GM12878 (cell line): ENCODE measurements around the gene MAPK1IP1L. TPM values are rescaled to one million over a fixed set of nuclear protein-coding genes. Genes with fewer than 3 reads are reported as not detected.

Experiments used
- ATAC-seq: fragments of 200-7000 bp; cut with Tn5 transposase; 3 replicates; pipeline ENCODE4 v1.9.1; 2020; ENCODE audit warnings: mild to moderate bottlenecking, moderate library complexity
- BruUV-seq: library from RNA; stranded (reverse); fragments of 400-500 nt; replicated peaks from 2 replicates; lab custom pipeline; 2021; lab: Mats Ljungman, UMichigan
- CTCF ChIA-PET: fragments of 300-600 bp; sonication (Branson Sonifier 250); formaldehyde crosslinking; extraction: SDS; loops from one replicate; lab custom pipeline; 2021; ENCODE audit warnings: inconsistent platforms; lab: Yijun Ruan, JAX
- POLR2A ChIA-PET: fragments of 350-600 bp; formaldehyde crosslinking; extraction: SDS; loops from one replicate; lab custom pipeline; 2021; ENCODE audit warnings: inconsistent platforms; lab: Charles Lee
- RAD21 ChIA-PET: fragments of 300-600 bp; sonication (Branson Sonifier 250); formaldehyde crosslinking; loops from one replicate; lab custom pipeline; 2023; ENCODE audit warnings: antibody characterized with exemption; ENCODE audit not compliant: unreplicated experiment; lab: Charles Lee
- SMC1A ChIA-PET: fragments of 300-600 bp; sonication (Branson Sonifier 250); formaldehyde crosslinking; loops from one replicate; lab custom pipeline; 2023; ENCODE audit not compliant: unreplicated experiment, uncharacterized antibody; lab: Charles Lee
- DNase-seq: peaks from one replicate; pipeline ENCODE4 v3.0.0-alpha.2; 2011; ENCODE audit warnings: low read depth, low spot score
- FAIRE-seq: peaks from 3 replicates; lab custom pipeline; 2011; peaks lifted over from hg19 to GRCh38; lab: Jason Lieb, UNC
- H2AFZ ChIP-seq: 2 replicates; pipeline ENCODE4 v1.6.0; 2011; ENCODE audit warnings: low read depth, low read length, control low read depth; ENCODE audit not compliant: control insufficient read depth
- H3K27ac ChIP-seq: 2 replicates; pipeline ENCODE4 v1.5.1; 2011; ENCODE audit warnings: control low read depth; ENCODE audit not compliant: control insufficient read depth, insufficient read depth
- H3K27me3 ChIP-seq, 2 experiments: replicated peaks in 1 of 2; 2 replicates each; pipeline versions ENCODE4 v1.6.0 to v1.6.1; 2011; ENCODE audit warnings: low read length in 1 of 2; ENCODE audit not compliant: control insufficient read depth in 2 of 2, insufficient read depth in 2 of 2
- H3K36me3 ChIP-seq, 2 experiments: 2 replicates each; pipeline ENCODE4 v1.5.1; 2011; ENCODE audit warnings: low read length in 1 of 2; ENCODE audit not compliant: control insufficient read depth in 2 of 2, insufficient read depth in 2 of 2
- H3K4me1 ChIP-seq: 2 replicates; pipeline ENCODE4 v1.6.1; 2011; ENCODE audit warnings: mild to moderate bottlenecking, low read length, moderate library complexity, mixed read lengths; ENCODE audit not compliant: control insufficient read depth, insufficient read depth
- H3K4me2 ChIP-seq: 2 replicates; pipeline ENCODE4 v1.6.0; 2011; ENCODE audit warnings: control low read depth; ENCODE audit not compliant: control insufficient read depth, insufficient read depth
- H3K4me3 ChIP-seq: fragments of 200-600 bp; sonication (generic); 2 replicates; pipeline ENCODE4 v1.5.1; 2016
- H3K79me2 ChIP-seq: 2 replicates; pipeline ENCODE4 v1.6.0; 2011; ENCODE audit warnings: low read length; ENCODE audit not compliant: control insufficient read depth, insufficient read depth
- H3K9ac ChIP-seq: 2 replicates; pipeline ENCODE4 v1.8.0; 2011; ENCODE audit warnings: low read length, control low read depth, mixed read lengths; ENCODE audit not compliant: control insufficient read depth, insufficient read depth
- H3K9me3 ChIP-seq: replicated peaks from 3 replicates; pipeline ENCODE4 v1.5.1; 2011; ENCODE audit warnings: mild to moderate bottlenecking, low read length; ENCODE audit not compliant: control insufficient read depth, insufficient read depth
- H4K20me1 ChIP-seq: 2 replicates; pipeline ENCODE4 v1.6.0; 2011; ENCODE audit not compliant: control insufficient read depth, insufficient read depth
- CREB1 ChIP-seq: IDR thresholded peaks from 2 replicates; pipeline ENCODE4 v1.6.1; 2012; ENCODE audit warnings: low read depth, mild to moderate bottlenecking, inconsistent platforms
- EGR1 ChIP-seq, 2 experiments: IDR thresholded peaks; 1 replicate in 1 of 2; 2 replicates in 1 of 2; pipeline ENCODE4 v1.6.1; 2011 to 2012; ENCODE audit warnings: low read depth in 2 of 2, low read length in 2 of 2, borderline replicate concordance in 1 of 2, mild to moderate bottlenecking in 1 of 2, moderate library complexity in 1 of 2
- FOXM1 ChIP-seq: IDR thresholded peaks from 2 replicates; pipeline ENCODE4 v1.6.1; 2012; ENCODE audit warnings: low read depth, mild to moderate bottlenecking, inconsistent platforms, low read length, moderate library complexity
- MEF2A ChIP-seq: IDR thresholded peaks from 2 replicates; pipeline ENCODE4 v1.6.1; 2011; ENCODE audit warnings: low read depth, mild to moderate bottlenecking, low read length, moderate library complexity; ENCODE audit not compliant: insufficient read depth
- PAX5 ChIP-seq: IDR thresholded peaks from 2 replicates; pipeline ENCODE4 v1.6.1; 2011; ENCODE audit warnings: low read depth, low read length, borderline replicate concordance
- SKIL ChIP-seq: fragments of 450-650 bp; IDR thresholded peaks from 2 replicates; pipeline ENCODE4 v1.6.1; 2017; ENCODE audit warnings: mild to moderate bottlenecking, low read depth, inconsistent platforms; ENCODE audit not compliant: poor library complexity, severe bottlenecking
- SMC3 ChIP-seq: IDR thresholded peaks from 2 replicates; pipeline ENCODE4 v1.6.1; 2011; ENCODE audit warnings: low read length, improper control_type of control experiment, borderline replicate concordance
- YBX1 ChIP-seq: fragments of 450-650 bp; IDR thresholded peaks from 2 replicates; pipeline ENCODE4 v1.6.1; 2016; ENCODE audit warnings: antibody characterized with exemption
- in situ Hi-C: fragments of 300-500 bp; cut with MboI; formaldehyde crosslinking; loops from 9 replicates; pipeline ENCODE4 v1.14.3; 2018; ENCODE audit warnings: mixed read lengths
- intact Hi-C: fragments of 100-400 bp; cut with micrococcal nuclease; formaldehyde crosslinking; loops from one replicate; pipeline ENCODE4 v1.14.2; 2022; ENCODE audit not compliant: unreplicated experiment
- polyA plus RNA-seq, 11 experiments: library from polyadenylated mRNA; depleted of rRNA in 4 of 11; unstranded in 6 of 11; stranded (reverse) in 5 of 11; fragments of >200 nt; fragmentation: Nextera tagmentation in 4 of 11; fragmentation: Illumina TruSeq in 1 of 11; extraction: Ambion mirVana in 4 of 11; extraction: Trizol in 1 of 11; gene quantifications; 1 replicate in 1 of 11; 2 replicates in 10 of 11; pipeline versions ENCODE4 v1.2.1 to v1.2.3, GENCODE V29; 2011 to 2016; ENCODE audit warnings: inconsistent platforms in 2 of 11, missing spikeins in 2 of 11, low read depth in 1 of 11
- total RNA-seq, 4 experiments: library from RNA; depleted of rRNA in 3 of 4; stranded (reverse); fragments of >200 nt in 3 of 4; fragmentation: Illumina TruSeq in 1 of 4; extraction: Trizol in 1 of 4; gene quantifications; 2 replicates each; pipeline versions ENCODE4 v1.2.1 to v1.2.3, GENCODE V29; 2013 to 2021
- TF ChIP-seq, protein P1 (sequence below): fragments of 450-650 bp; formaldehyde crosslinking; IDR thresholded peaks from 2 replicates; pipeline ENCODE4 v1.4.0; 2022; ENCODE audit warnings: mild to moderate bottlenecking, moderate library complexity
- TF ChIP-seq, protein P2 (sequence below): IDR thresholded peaks from 2 replicates; pipeline ENCODE4 v1.6.1; 2012; ENCODE audit warnings: improper control_type of control experiment, low read depth, low read length; ENCODE audit not compliant: insufficient replicate concordance

MAPK1IP1L gene
- total and polyA plus RNA-seq, 10 of the 15 experiments (the other 5 are each of a cell fraction or from before 2014, with no cell fraction given) = 44.6 to 117 (median 73.0) TPM

- in situ Hi-C loops (no loop called here), intact Hi-C loops (no loop called here)
- no peak overlapping the region for H3K4me3 ChIP-seq
- H3K27me3 ChIP-seq = no peaks in the 10 kb centered on the region
- no peak overlapping the region for H3K4me2 ChIP-seq
- FAIRE-seq (no peak), DNase-seq (no peak), ATAC-seq (peak; percentile 19; the same call in 1 of the 3 replicates)
- ChIA-PET POLR2A (interaction anchor here (1.4 kb wide), 1 partner anchor 13 kb away, joined by 6 read pairs; the partner anchor contains the start of gene MAPK1IP1L), RAD21 (no interaction called here), SMC1A (interaction anchor here (1.3 kb wide), 1 partner anchor 34 kb away, joined by 4 read pairs; no protein-coding TSS in a partner anchor), CTCF (interaction anchor here (1.5 kb wide), 1 partner anchor 13 kb away, joined by 5 read pairs; the partner anchor contains the start of gene MAPK1IP1L)
- peaks cover 3 to 19% of the 10 kb centered on the region in 2 experiments for H3K36me3 ChIP-seq
- no peak overlapping the region for H2AFZ ChIP-seq
- no peaks in the 10 kb centered on the region for H4K20me1 ChIP-seq
- H3K4me1 ChIP-seq = no peaks in the 10 kb centered on the region
- peaks cover 5% of the 10 kb centered on the region for H3K9me3 ChIP-seq
- no TSS peak for BruUV-seq
- H3K9ac ChIP-seq = no peak overlapping the region
- H3K79me2 ChIP-seq = peaks cover 7% of the 10 kb centered on the region
- TF ChIP-seq, protein P1, sequence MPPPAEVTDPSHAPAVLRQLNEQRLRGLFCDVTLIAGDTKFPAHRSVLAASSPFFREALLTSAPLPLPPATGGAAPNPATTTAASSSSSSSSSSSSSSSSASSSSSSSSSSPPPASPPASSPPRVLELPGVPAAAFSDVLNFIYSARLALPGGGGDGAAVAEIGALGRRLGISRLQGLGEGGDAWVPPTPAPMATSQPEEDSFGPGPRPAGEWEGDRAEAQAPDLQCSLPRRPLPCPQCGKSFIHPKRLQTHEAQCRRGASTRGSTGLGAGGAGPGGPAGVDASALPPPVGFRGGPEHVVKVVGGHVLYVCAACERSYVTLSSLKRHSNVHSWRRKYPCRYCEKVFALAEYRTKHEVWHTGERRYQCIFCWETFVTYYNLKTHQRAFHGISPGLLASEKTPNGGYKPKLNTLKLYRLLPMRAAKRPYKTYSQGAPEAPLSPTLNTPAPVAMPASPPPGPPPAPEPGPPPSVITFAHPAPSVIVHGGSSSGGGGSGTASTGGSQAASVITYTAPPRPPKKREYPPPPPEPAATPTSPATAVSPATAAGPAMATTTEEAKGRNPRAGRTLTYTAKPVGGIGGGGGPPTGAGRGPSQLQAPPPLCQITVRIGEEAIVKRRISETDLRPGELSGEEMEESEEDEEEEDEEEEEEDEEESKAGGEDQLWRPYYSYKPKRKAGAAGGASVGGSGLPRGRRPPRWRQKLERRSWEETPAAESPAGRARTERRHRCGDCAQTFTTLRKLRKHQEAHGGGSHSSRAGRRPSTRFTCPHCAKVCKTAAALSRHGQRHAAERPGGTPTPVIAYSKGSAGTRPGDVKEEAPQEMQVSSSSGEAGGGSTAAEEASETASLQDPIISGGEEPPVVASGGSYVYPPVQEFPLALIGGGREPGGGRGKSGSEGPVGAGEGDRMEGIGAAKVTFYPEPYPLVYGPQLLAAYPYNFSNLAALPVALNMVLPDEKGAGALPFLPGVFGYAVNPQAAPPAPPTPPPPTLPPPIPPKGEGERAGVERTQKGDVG (CRISPR knock-in tag) = no peak
- TF ChIP-seq EGR1 (IDR thresholded peaks at IDR 0.05; ENCODE audit: borderline replicate concordance in 1 of 2, low read depth in 2 of 2, low read length in 2 of 2) (no peak), SMC3 (no peak), PAX5 (no peak), CREB1 (no peak), SKIL (no peak), YBX1 (no peak), FOXM1 (no peak), MEF2A (no peak)
- TF ChIP-seq, protein P2, sequence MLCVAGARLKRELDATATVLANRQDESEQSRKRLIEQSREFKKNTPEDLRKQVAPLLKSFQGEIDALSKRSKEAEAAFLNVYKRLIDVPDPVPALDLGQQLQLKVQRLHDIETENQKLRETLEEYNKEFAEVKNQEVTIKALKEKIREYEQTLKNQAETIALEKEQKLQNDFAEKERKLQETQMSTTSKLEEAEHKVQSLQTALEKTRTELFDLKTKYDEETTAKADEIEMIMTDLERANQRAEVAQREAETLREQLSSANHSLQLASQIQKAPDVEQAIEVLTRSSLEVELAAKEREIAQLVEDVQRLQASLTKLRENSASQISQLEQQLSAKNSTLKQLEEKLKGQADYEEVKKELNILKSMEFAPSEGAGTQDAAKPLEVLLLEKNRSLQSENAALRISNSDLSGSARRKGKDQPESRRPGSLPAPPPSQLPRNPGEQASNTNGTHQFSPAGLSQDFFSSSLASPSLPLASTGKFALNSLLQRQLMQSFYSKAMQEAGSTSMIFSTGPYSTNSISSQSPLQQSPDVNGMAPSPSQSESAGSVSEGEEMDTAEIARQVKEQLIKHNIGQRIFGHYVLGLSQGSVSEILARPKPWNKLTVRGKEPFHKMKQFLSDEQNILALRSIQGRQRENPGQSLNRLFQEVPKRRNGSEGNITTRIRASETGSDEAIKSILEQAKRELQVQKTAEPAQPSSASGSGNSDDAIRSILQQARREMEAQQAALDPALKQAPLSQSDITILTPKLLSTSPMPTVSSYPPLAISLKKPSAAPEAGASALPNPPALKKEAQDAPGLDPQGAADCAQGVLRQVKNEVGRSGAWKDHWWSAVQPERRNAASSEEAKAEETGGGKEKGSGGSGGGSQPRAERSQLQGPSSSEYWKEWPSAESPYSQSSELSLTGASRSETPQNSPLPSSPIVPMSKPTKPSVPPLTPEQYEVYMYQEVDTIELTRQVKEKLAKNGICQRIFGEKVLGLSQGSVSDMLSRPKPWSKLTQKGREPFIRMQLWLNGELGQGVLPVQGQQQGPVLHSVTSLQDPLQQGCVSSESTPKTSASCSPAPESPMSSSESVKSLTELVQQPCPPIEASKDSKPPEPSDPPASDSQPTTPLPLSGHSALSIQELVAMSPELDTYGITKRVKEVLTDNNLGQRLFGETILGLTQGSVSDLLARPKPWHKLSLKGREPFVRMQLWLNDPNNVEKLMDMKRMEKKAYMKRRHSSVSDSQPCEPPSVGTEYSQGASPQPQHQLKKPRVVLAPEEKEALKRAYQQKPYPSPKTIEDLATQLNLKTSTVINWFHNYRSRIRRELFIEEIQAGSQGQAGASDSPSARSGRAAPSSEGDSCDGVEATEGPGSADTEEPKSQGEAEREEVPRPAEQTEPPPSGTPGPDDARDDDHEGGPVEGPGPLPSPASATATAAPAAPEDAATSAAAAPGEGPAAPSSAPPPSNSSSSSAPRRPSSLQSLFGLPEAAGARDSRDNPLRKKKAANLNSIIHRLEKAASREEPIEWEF = no peak
- H3K27ac ChIP-seq = no peak overlapping the region
Measured at GRCh38 chr14:55038708-55039107, 12.7 kb upstream of the MAPK1IP1L start.
